ENCODE data around the gene SLC15A1. TPM values are rescaled to one million over a fixed set of nuclear protein-coding genes. Genes with fewer than 3 reads are reported as not detected.

SLC15A1 gene
- total and polyA plus RNA-seq, 4 donors = 5.8 to 19.7 (median 11.6) TPM

DNA sequence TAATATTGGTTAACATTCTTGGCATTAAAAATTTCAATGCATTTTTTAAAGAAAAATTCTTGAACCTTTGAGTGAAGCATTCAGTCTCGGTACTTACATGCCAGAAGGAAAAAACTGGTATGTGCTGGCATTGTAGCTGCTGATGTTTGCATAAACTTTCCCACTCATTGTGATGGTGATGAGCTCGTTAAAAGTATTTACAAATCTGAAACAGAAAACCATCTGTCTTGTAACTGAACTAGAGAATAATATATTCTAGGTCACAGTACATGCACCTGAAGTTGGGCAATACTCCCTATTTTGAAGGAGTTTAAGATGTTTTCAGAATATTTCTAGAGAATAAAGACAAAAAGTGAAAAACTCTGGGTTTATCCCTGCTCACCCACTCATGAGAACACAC lies 64.1 kb downstream of the SLC15A1 start:
- Histone ChIP-seq H3K4me3 (ENCODE audit: low read depth in 1 of 3, low read length in 3 of 3) (no peak overlapping the region), H3K27ac (ENCODE audit: low read depth in 1 of 2, low read length in 2 of 2) (no peak overlapping the region), H3K9me3 (ENCODE audit: control insufficient read depth in 4 of 4, low read length in 3 of 4) (no peaks in the 10 kb centered on the region), H3K9ac (ENCODE audit: low read depth in 1 of 2, low read length in 2 of 2) (no peak overlapping the region), H3K27me3 (ENCODE audit: control insufficient read depth in 4 of 4, insufficient read depth in 4 of 4, low read length in 3 of 4) (no peaks in the 10 kb centered on the region), H3K4me1 (ENCODE audit: control insufficient read depth in 4 of 4, insufficient read depth in 4 of 4, low read length in 3 of 4) (no peaks in the 10 kb centered on the region), H3K36me3 (ENCODE audit: control insufficient read depth in 4 of 4, insufficient read depth in 3 of 4, low read depth in 1 of 4, low read length in 3 of 4) (peaks cover 0 to 10% (median 5%) of the 10 kb centered on the region in 4 donors)
- 82% methylated on average over 2 of the region's 2 CpGs for WGBS
- no peak for TF ChIP-seq HNF4A (conservative IDR thresholded peaks at IDR 0.05)
- TF ChIP-seq RAD21 (IDR thresholded peaks at IDR 0.05) = no peak
- TF ChIP-seq, protein P1, sequence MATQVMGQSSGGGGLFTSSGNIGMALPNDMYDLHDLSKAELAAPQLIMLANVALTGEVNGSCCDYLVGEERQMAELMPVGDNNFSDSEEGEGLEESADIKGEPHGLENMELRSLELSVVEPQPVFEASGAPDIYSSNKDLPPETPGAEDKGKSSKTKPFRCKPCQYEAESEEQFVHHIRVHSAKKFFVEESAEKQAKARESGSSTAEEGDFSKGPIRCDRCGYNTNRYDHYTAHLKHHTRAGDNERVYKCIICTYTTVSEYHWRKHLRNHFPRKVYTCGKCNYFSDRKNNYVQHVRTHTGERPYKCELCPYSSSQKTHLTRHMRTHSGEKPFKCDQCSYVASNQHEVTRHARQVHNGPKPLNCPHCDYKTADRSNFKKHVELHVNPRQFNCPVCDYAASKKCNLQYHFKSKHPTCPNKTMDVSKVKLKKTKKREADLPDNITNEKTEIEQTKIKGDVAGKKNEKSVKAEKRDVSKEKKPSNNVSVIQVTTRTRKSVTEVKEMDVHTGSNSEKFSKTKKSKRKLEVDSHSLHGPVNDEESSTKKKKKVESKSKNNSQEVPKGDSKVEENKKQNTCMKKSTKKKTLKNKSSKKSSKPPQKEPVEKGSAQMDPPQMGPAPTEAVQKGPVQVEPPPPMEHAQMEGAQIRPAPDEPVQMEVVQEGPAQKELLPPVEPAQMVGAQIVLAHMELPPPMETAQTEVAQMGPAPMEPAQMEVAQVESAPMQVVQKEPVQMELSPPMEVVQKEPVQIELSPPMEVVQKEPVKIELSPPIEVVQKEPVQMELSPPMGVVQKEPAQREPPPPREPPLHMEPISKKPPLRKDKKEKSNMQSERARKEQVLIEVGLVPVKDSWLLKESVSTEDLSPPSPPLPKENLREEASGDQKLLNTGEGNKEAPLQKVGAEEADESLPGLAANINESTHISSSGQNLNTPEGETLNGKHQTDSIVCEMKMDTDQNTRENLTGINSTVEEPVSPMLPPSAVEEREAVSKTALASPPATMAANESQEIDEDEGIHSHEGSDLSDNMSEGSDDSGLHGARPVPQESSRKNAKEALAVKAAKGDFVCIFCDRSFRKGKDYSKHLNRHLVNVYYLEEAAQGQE (IDR thresholded peaks at IDR 0.05) = no peak
- TF ChIP-seq RXRA (IDR thresholded peaks at IDR 0.05) = no peak
- TF ChIP-seq, protein P2, sequence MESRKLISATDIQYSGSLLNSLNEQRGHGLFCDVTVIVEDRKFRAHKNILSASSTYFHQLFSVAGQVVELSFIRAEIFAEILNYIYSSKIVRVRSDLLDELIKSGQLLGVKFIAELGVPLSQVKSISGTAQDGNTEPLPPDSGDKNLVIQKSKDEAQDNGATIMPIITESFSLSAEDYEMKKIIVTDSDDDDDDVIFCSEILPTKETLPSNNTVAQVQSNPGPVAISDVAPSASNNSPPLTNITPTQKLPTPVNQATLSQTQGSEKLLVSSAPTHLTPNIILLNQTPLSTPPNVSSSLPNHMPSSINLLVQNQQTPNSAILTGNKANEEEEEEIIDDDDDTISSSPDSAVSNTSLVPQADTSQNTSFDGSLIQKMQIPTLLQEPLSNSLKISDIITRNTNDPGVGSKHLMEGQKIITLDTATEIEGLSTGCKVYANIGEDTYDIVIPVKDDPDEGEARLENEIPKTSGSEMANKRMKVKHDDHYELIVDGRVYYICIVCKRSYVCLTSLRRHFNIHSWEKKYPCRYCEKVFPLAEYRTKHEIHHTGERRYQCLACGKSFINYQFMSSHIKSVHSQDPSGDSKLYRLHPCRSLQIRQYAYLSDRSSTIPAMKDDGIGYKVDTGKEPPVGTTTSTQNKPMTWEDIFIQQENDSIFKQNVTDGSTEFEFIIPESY (IDR thresholded peaks at IDR 0.05) = no peak
- TF ChIP-seq JUND (IDR thresholded peaks at IDR 0.05) = no peak
- no peak for TF ChIP-seq SP1 (IDR thresholded peaks at IDR 0.05)
- TF ChIP-seq NR2F2 (IDR thresholded peaks at IDR 0.05) = no peak
- TF ChIP-seq, protein P3, sequence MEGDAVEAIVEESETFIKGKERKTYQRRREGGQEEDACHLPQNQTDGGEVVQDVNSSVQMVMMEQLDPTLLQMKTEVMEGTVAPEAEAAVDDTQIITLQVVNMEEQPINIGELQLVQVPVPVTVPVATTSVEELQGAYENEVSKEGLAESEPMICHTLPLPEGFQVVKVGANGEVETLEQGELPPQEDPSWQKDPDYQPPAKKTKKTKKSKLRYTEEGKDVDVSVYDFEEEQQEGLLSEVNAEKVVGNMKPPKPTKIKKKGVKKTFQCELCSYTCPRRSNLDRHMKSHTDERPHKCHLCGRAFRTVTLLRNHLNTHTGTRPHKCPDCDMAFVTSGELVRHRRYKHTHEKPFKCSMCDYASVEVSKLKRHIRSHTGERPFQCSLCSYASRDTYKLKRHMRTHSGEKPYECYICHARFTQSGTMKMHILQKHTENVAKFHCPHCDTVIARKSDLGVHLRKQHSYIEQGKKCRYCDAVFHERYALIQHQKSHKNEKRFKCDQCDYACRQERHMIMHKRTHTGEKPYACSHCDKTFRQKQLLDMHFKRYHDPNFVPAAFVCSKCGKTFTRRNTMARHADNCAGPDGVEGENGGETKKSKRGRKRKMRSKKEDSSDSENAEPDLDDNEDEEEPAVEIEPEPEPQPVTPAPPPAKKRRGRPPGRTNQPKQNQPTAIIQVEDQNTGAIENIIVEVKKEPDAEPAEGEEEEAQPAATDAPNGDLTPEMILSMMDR (IDR thresholded peaks at IDR 0.05; ENCODE audit: low read depth, low read length, missing input control) = no peak
- TF ChIP-seq GABPA (IDR thresholded peaks at IDR 0.05 in 1 of 2, conservative IDR thresholded peaks at IDR 0.05 in 1 of 2) = no peak
- TF ChIP-seq HNF4G (IDR thresholded peaks at IDR 0.05) = no peak
- TF ChIP-seq, protein P4, sequence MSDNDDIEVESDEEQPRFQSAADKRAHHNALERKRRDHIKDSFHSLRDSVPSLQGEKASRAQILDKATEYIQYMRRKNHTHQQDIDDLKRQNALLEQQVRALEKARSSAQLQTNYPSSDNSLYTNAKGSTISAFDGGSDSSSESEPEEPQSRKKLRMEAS (IDR thresholded peaks at IDR 0.05) = no peak
- DNase-seq (ENCODE audit: low spot score) = no peak

DNA sequence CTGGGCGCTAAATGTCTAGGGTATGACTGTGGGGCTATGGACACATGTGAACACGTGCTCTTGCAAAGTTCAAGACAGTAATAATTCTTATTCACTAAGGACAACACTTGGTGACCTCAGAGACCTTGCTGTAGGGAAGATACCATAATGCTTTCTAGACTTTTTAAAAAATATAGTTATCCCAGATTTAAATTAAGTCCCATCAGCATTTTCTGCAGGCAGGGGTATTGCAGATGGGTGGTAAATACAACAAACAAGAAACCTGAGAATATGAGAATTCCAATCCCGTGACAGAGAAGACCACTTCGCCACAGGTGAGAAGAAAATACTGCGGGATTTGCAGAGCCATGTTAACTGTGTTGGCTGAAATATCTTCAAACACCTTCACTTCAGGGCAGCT lies 65.2 kb downstream of the SLC15A1 start:
- H3K4me1 ChIP-seq (ENCODE audit: control insufficient read depth in 4 of 4, insufficient read depth in 4 of 4, low read length in 3 of 4) = no peaks in the 10 kb centered on the region
- H3K9me3 ChIP-seq (ENCODE audit: control insufficient read depth in 4 of 4, low read length in 3 of 4) = no peaks in the 10 kb centered on the region
- no peak overlapping the region for H3K4me3 ChIP-seq (ENCODE audit: low read depth in 1 of 3, low read length in 3 of 3)
- H3K27me3 ChIP-seq (ENCODE audit: control insufficient read depth in 4 of 4, insufficient read depth in 4 of 4, low read length in 3 of 4) = no peaks in the 10 kb centered on the region
- DNase-seq (ENCODE audit: low spot score) = no peak
- H3K36me3 ChIP-seq (ENCODE audit: control insufficient read depth in 4 of 4, insufficient read depth in 3 of 4, low read depth in 1 of 4, low read length in 3 of 4) = peaks cover 0 to 10% (median 5%) of the 10 kb centered on the region in 4 donors
- no peak overlapping the region for H3K9ac ChIP-seq (ENCODE audit: low read depth in 1 of 2, low read length in 2 of 2)
- H3K27ac ChIP-seq (ENCODE audit: low read depth in 1 of 2, low read length in 2 of 2) = no peak overlapping the region
- WGBS = 92% methylated on average over 5 of the region's 5 CpGs
- TF ChIP-seq HNF4A (conservative IDR thresholded peaks at IDR 0.05) (no peak), NR2F2 (IDR thresholded peaks at IDR 0.05) (no peak), EGR1 (IDR thresholded peaks at IDR 0.05; ENCODE audit: low read depth in 2 of 2) (no peak), HNF4G (IDR thresholded peaks at IDR 0.05) (no peak), FOXA1 (IDR thresholded peaks at IDR 0.05) (no peak), GABPA (IDR thresholded peaks at IDR 0.05 in 1 of 2, conservative IDR thresholded peaks at IDR 0.05 in 1 of 2) (no peak), RXRA (IDR thresholded peaks at IDR 0.05) (no peak), SP1 (IDR thresholded peaks at IDR 0.05) (no peak), TAF1 (conservative IDR thresholded peaks at IDR 0.05) (no peak)
- TF ChIP-seq, protein P4 (IDR thresholded peaks at IDR 0.05) = no peak
- TF ChIP-seq, protein P1 (IDR thresholded peaks at IDR 0.05) = no peak
- TF ChIP-seq, protein P3 (IDR thresholded peaks at IDR 0.05; ENCODE audit: low read depth, low read length, missing input control) = no peak

Data from liver (tissue), 9 donors.